Activated effector memory CD4-positive, alpha-beta T cell treated with Interleukin-2 at 50 U/mL for 16 hours (primary cell): ENCODE measurements around the gene GATAD2B.
"Not testable (repeated sequence)": the region's sequence is repeated elsewhere in the genome, so short reads cannot be mapped to it uniquely, and the experiment has no call there.

Experiments used
- DNase-seq: peaks from one replicate; pipeline ENCODE4 v3.0.0-alpha.2; 2020

GATAD2B gene

DNA sequence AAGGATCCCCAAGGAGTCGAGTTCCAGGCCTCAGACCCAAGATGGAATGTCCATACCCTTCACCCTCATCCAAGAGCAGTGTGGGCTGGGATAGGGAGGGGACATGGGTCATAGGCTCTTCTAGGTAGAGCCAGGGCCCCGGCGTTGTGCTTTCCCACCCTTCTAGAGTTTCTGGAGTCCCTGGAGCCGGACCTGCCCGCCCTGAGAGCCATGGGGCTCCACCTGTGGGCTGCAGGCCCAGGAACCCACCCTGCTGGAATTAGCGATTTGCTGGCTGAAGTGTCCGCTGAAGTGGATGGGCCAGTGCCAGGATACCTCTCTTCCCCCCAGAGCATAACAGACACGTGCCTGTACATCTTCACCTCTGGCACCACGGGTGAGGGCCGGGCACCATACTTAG is 146.4 kb downstream of the GATAD2B start:
- DNase-seq: no peak

DNA sequence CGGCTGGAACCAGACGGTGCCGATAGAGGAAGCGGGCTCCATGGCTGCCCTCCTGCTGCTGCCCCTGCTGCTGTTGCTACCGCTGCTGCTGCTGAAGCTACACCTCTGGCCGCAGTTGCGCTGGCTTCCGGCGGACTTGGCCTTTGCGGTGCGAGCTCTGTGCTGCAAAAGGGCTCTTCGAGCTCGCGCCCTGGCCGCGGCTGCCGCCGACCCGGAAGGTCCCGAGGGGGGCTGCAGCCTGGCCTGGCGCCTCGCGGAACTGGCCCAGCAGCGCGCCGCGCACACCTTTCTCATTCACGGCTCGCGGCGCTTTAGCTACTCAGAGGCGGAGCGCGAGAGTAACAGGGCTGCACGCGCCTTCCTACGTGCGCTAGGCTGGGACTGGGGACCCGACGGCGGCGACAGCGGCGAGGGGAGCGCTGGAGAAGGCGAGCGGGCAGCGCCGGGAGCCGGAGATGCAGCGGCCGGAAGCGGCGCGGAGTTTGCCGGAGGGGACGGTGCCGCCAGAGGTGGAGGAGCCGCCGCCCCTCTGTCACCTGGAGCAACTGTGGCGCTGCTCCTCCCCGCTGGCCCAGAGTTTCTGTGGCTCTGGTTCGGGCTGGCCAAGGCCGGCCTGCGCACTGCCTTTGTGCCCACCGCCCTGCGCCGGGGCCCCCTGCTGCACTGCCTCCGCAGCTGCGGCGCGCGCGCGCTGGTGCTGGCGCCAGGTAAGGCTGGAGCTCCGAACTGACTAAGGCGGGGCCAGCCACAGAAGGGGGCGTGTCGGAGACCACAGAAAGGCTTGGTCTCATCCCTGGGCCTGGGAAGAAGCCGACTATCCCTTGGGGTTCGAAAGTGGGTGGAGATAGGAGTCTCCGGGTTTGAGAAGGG is 147.1 kb downstream of the GATAD2B start:
- DNase-seq: peak; percentile 56

DNA sequence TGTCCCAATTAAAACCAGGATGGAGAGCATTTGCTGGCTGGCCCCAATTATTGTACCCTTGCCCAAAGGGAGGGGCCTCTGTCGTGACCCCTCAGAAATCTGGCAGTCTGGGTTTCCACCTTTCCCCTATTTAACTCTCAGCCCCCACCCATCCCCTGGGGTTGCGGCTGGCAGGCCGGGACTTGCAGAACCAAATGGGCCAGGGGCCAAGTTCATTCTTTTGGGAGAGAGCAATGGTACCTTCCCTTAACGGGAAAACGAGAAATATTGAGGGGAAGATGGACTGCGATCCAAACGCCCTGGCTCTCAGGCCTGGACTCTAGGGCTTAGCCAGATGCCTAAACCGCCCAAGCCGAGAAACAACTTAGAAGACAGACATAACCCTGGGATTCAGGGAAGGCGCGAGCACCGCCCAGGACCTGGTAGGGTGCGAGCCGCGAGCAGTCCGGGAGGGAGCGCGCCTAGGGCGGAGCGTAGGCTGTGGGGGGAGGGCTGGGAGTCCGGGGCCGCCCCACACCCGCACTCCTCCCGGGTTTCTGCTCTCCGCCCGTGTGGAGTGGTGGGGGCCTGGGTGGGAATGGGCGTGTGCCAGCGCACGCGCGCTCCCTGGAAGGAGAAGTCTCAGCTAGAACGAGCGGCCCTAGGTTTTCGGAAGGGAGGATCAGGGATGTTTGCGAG is 147.9 kb downstream of the GATAD2B start, which contains the start of gene SLC27A3:
SLC27A3 (plus strand) TSS at position 628 of the 678 bp plus-strand sequence. CDS start 91 bp downstream, outside the sequence.
- no peak for DNase-seq

DNA sequence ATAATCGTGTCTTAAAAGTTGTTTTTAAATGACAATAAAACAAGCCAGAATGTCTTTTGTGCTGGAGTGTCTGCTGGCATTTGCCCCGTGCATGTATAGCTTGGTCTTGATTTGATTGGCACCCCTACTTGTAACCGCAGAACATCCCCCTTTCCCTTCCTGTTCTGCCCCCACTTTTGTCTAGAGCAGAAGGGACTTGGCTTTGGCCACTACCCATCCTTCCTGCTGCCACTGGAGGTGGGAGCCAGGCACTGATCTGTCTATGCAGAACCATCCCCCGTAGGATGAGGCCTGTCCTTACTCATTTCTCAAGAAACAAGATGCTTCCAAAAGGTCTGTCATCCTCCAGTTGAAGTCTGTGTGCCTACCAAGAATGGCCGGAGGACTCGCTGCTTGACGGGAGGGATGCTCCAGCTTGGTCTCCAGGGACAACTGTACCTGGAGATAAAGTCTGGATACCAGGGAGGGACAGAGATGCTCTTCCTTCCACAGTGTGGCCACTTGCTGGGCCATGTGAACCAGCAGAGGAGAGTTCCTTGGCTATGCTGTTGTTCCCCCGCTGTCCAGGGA is 148.7 kb downstream of the GATAD2B start:
- no peak for DNase-seq

DNA sequence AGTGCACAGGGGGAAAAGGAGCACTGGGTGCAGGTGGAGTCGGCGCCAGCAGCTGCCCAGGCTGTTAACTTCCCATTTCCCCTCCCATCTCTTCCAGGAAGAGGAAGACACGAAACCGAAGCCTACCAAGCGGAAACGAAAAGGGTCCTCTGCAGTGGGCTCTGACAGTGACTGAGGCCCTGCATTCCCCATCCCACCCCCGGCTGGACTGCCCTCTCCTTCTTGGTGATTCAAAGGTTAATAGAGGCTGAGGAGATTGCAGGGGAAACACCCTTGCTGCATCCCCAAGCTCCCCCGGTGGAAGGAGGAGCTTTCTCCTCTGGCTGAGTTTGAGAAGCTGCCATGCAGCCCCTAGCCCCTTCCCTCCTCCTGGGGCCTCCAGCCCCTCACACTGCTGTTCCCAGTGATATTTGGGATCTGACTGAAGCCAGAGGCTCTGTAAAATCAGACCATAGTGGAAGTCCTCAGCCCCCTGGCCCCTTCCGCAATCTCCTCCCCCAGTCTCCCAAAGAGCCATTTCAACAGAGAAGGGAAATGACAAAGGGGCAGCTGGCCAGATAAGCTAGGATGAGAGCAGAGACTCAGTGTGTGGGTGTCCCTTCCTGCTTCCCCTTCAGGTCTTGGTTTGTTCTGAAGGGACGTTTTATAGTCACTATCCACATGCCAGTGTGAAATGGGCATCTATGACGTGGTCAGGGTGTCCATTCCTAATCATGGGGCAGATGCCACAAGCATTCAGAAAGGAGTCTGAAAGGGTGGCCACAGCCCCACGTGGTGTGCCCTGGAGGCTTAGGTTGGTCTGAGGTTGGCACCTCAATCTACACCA is 149.5 kb downstream of the GATAD2B start:
- no peak for DNase-seq

DNA sequence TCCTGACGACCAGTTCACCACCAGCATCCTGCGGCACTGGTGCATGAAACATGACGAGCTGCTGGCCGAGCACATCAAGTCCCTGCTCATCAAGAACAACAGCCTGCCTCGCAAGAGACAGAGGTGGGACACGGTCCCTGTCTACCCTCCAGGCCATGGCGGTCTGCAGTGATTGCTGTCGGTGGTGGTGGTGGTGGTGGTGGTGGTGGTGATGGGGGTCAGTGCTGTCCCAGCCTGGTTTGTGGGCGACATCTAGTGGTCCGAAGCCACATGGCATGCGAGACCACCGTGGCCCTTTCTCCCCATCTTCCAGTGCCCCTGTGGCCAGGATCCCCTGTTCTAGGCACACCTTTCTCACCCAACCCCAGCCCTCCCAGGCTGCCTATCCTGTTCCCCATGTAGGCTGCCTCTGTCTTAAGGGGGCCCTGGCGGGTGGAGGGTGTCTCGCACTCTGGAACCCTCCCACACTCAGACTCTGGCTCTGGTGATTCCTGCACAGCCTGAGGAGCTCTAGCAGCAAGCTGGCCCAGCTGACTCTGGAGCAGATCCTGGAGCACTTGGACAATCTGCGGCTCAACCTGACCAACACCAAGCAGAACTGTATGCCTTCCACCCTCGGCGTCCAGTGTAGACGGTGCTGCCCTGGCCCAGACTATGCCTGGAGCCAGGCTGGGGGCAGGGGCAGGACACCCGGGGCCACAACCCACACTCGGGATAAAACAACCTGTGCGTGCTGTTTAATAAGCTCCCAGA is 150.8 kb downstream of the GATAD2B start:
- DNase-seq: no peak

DNA sequence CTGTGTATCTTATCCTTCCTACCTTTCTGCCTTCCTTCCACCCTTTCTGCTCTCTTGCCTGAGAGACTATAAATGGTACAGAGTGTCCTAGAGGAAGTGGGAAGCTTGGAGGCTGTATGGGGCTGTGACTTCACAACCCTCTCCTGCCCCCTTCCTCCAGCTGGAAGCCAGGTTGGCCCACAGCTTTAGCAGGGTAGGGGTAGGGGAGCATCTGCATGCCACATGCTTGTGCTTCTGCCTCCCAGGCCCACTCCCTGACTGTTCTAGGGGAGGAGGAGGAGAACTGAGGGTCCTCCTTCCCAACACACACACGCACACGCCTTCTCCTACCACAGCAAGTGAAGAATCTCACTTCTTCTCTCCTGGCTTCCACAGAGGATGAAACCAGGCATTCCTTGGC is 151.5 kb downstream of the GATAD2B start:
- DNase-seq: no peak

DNA sequence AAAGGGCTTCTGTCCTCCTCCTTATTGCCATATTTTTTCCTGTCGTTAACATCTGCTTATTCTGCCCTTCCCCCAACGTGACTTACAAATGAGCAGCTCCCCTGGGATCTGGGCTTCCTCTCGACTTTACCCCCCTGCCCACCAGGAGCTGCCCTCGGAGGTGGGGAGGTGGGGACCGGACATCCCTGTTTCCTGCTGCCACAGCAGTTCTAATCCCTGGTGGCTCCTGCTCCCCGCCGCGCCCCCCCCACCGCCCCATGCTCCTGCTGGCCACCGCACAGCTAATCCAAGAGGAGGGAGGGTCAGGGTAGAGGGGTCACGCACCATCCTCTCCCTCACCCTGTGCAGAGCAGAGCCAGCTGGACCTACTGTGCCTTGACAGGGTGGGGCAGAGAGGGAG is 152.0 kb downstream of the GATAD2B start:
- no peak for DNase-seq

DNA sequence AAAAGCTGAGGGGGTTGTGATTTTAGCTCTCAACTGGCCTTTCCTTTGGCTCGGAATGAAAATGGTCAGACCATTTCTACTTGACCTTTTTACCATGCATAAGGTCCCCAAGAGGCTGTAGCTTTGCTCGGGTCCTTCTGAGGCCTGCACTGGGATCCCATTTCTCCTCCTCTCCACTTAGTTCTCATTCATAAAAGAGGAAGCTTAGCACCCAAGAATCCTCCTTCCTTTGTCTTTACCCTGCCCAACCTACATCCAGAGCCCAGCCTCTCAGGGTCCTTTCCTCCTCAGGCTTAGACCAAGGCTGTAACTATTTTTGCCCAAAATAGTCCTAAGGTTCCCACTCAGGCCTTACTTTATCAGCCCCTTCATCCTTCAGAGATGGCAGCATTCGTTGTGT is 153.6 kb downstream of the GATAD2B start:
- DNase-seq: no peak

DNA sequence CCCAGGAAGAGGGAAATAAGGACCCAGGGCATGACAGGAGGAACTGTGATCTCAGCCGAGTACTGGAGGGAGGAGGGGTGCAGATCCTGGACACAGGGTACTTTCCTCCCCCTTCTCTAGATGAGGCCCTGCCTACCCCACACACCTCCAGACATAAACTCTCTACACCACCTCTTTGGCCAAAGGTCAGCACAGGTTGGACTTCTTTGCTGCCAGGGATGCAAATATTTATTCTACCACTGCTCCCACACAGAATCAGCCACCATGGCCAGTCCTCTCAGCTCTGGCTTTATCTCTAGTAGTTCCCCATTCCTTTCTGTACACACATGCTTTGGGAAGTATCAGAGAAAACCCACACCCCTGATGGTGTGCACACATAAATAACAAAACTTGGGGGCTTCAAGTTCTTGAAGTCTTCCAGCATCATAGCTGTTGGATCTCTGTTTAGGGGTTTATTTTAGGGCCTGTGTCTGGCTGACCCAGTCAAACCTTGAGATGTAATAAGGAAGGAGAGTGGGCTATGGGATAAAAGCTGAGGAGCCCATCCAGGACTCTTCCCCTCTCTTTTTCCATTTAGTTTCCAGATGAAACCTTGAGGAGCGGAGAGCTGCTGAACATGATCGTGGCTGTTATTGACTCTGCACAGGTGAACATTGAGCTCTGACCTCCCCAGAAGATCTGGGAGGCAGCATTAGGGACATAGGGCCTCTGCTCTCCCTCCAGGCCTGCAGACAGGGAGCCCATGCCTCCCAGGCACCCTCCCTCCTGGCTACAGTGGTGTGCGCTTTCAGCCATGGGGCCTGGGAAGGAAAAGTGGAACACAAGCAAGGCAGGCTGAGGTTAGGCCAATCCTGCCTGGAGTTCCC is 154.2 kb downstream of the GATAD2B start:
- no peak for DNase-seq

DNA sequence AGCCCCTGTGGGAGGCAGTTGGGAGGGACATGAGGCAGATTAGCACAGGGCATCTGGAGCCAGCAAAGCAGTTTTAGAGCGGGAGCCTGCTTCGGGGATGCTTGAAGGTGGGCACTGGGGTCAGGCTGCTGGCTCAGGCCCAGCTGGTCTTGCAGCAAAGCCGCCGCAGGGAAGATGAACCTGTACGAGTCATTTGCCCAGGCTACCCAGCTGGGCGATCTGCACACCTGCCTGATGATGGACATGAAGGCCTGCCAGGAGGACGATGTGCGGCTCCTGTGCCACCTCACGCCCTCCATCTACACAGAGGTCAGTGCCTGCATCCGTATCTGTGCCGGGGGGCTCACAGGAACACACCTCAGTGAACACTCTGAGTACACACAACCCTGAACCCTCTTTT is 155.3 kb downstream of the GATAD2B start:
- no peak for DNase-seq

DNA sequence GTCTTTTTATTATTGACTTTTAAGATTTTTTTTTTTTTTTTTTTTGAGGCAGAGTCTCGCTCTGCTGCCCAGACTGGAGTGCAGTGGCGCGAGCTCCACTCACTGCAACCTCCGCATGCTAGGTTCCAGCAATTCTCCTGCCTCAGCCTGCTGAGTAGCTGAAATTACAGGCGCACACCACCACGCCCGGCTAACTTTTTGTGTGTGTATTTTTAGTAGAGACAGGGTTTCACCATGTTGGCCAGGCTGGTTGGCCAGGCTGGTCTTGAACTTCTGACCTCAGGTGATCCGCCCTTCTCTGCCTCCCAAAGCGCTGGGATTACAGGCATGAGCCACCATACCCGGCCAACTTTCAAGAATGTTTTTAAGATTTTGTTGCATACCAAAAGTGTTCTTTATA is 156.1 kb downstream of the GATAD2B start:
- not testable (repeated sequence) for DNase-seq

DNA sequence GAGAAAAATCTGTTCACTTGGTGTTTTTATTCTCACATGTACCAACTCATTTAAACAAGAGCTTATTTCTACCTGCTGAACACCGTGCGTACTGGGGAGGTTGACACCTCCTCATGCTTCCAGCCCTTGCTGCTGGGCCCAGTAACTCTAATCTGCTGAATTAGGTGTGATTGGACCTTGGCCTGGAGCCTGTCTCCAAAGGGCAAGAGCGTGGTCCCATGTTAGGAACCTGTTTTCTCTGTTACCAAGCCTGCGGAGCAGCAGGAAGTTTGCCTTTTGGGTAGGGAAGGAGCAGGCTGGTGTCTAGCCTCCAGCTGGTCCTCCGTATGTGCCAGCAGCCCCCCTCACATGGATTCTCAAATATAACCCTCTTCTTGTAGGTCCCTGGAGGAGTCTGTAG is 158.5 kb downstream of the GATAD2B start:
- no peak for DNase-seq

DNA sequence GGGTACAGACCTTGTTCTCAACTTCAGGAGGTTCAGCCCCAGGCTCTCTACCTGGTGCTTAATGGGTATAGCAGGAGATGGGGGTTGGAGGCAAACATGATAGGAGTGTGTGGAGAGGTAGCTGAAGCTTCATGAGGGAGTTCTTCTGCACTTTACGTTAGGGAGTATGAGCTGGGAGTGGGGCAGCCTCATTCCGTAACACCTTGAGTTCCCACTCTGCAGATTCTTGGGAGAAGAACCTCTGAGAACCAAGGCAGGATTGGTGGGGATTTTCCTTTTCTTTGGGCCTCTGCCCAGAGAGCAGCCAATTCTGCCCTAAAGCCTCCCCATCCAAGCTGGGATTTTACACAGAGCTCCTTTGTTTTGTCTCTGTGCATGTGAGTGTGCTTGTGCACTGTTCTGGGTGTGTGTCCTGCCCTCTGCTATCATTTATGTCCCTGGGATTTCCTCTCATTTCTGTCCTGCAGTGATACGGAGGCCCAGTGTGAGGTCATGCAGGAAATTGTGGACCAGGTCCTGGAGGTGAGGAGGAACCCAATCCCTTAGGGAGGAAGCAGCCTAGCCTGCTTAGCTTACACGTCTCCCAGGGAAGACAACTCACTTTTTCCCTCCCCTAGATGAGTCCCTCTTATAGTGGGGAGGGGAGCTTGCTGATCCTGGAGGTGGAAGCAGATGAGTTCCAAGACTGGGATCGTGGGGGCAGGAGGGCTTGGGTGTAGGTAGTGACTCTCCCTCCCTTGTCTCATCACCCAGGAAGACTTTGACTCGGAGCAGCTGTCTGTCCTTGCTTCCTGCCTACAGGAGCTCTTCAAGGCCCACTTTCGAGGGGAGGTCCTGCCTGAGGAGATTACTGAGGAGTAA is 159.2 kb downstream of the GATAD2B start:
- no peak for DNase-seq

DNA sequence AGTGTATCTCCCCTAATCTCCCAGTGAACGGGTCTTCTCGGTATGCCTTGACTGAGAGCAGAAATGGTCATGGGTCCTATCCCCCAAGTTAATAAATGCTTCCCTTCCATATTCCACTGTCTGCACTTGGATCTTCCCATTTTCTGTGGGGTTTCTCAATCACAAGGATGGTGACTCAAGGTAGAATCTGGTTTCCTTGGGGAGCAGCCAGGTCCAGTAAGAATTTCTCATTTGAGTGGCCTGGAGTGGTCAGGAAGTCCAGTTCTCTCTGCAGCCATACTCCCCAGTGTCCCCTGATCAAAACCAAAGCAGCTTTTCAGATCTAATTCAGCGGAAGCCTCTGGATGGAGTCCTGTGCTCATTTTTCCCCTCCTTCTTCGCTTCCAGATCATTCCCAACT is 162.3 kb downstream of the GATAD2B start:
- no peak for DNase-seq
